BLaER1 treated with 17β-estradiol and CSF1 and Interleukin-3, amounts not matched to agents 10 nM and 100 nM (cell line): ENCODE data around the gene SIM2.
A peak's percentile ranks its signal among the peaks of the same experiment; 100 is the strongest.
"Not testable (repeated sequence)": the region's sequence is repeated elsewhere in the genome, so short reads cannot be mapped to it uniquely, and the experiment has no call there.

ENCODE experiments used
- H3K27ac ChIP-seq, 11 experiments: shearing (Covaris generic); formaldehyde crosslinking; 2 replicates each; pipeline ENCODE4 v1.8.1; 2022
- H3K27me3 ChIP-seq, 11 experiments: shearing (Covaris generic); formaldehyde crosslinking; 2 replicates each; pipeline ENCODE4 v1.8.1; 2022
- H3K36me3 ChIP-seq, 11 experiments: shearing (Covaris generic); formaldehyde crosslinking; 2 replicates each; pipeline ENCODE4 v1.8.1; 2022
- H3K4me1 ChIP-seq, 10 experiments: shearing (Covaris generic); formaldehyde crosslinking; 2 replicates each; pipeline ENCODE4 v1.8.1; 2022
- H3K4me2 ChIP-seq, 11 experiments: shearing (Covaris generic); formaldehyde crosslinking; 2 replicates each; pipeline ENCODE4 v1.8.1; 2022
- H3K4me3 ChIP-seq, 10 experiments: shearing (Covaris generic); formaldehyde crosslinking; 2 replicates each; pipeline ENCODE4 v1.8.1; 2022
- H3K9ac ChIP-seq, 11 experiments: shearing (Covaris generic); formaldehyde crosslinking; 2 replicates each; pipeline ENCODE4 v1.8.1; 2022
- H3K9me3 ChIP-seq, 11 experiments: shearing (Covaris generic); formaldehyde crosslinking; replicated peaks in 1 of 11; 2 replicates each; pipeline ENCODE4 v1.8.1; 2022
- H4K20me1 ChIP-seq, 11 experiments: shearing (Covaris generic); formaldehyde crosslinking; 2 replicates each; pipeline ENCODE4 v1.8.1; 2022
- Cebpa-rat ChIP-seq, 11 experiments: shearing (Covaris generic); IDR thresholded peaks; 2 replicates each; pipeline ENCODE4 v1.8.1; 2022

Gene SIM2, protein sequence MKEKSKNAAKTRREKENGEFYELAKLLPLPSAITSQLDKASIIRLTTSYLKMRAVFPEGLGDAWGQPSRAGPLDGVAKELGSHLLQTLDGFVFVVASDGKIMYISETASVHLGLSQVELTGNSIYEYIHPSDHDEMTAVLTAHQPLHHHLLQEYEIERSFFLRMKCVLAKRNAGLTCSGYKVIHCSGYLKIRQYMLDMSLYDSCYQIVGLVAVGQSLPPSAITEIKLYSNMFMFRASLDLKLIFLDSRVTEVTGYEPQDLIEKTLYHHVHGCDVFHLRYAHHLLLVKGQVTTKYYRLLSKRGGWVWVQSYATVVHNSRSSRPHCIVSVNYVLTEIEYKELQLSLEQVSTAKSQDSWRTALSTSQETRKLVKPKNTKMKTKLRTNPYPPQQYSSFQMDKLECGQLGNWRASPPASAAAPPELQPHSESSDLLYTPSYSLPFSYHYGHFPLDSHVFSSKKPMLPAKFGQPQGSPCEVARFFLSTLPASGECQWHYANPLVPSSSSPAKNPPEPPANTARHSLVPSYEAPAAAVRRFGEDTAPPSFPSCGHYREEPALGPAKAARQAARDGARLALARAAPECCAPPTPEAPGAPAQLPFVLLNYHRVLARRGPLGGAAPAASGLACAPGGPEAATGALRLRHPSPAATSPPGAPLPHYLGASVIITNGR

DNA sequence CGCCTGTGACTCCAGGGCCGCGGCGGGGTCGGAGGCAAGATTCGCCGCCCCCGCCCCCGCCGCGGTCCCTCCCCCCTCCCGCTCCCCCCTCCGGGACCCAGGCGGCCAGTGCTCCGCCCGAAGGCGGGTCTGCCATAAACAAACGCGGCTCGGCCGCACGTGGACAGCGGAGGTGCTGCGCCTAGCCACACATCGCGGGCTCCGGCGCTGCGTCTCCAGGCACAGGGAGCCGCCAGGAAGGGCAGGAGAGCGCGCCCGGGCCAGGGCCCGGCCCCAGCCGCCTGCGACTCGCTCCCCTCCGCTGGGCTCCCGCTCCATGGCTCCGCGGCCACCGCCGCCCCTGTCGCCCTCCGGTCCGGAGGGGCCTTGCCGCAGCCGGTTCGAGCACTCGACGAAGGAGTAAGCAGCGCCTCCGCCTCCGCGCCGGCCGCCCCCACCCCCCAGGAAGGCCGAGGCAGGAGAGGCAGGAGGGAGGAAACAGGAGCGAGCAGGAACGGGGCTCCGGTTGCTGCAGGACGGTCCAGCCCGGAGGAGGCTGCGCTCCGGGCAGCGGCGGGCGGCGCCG, at the start of gene SIM2:
Gene SIM2 (plus strand): TSS at position 135 of the 565 bp plus-strand sequence. CDS start 632 bp downstream, outside the sequence.
- peak within 1 kb of the TSS in 8 of 11 experiments; percentile 19 to 61 (median 28); a peak in 7 of 22 replicates for H3K9ac ChIP-seq
- H4K20me1 ChIP-seq = peaks cover 0 to 93% (median 80%) of the 10 kb centered on the region in 11 experiments; a peak in 18 of 22 replicates
- H3K4me2 ChIP-seq = peak within 1 kb of the TSS; percentile 82 to 95 (median 92)
- H3K4me1 ChIP-seq = peaks cover 22 to 44% (median 39%) of the 10 kb centered on the region in 10 experiments
- no peaks in the 10 kb centered on the region for H3K36me3 ChIP-seq
- H3K9me3 ChIP-seq = peaks cover 28 to 37% (median 33%) of the 10 kb centered on the region in 11 experiments
- H3K4me3 ChIP-seq = peak within 1 kb of the TSS; percentile 53 to 70 (median 59)
- no peak within 1 kb of the TSS for H3K27ac ChIP-seq
- peaks cover 99 to 100% (median 100%) of the 10 kb centered on the region in 11 experiments for H3K27me3 ChIP-seq
- TF ChIP-seq Cebpa-rat (IDR thresholded peaks at IDR 0.05) = no peak

DNA sequence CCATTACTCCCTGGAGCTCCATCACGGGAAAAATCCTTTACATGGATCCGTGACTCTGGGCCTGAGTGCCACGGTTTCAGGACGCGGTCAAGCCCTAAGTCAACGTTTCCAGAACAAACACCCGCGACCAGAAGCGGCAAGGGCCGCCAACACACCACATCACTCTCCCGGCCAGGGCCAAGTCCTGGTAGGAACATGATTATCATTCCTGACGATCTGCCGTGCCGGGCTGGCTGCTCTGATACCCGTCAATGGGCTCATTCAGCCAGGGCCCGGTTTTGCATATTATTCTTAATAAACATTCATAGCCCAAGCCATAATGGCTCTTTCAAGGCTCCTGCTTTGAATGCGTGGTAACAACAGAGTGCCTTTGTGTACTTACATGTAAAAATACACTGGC, 44.6 kb upstream of the SIM2 start:
- Histone ChIP-seq H3K9ac (no peak overlapping the region), H3K4me2 (no peak overlapping the region), H3K27me3 (no peaks in the 10 kb centered on the region), H3K4me3 (no peak overlapping the region), H3K27ac (no peak overlapping the region), H3K4me1 (peaks cover 0 to 8% (median 2%) of the 10 kb centered on the region in 10 experiments; a peak in 7 of 20 replicates), H3K9me3 (peaks cover 0 to 14% (median 0%) of the 10 kb centered on the region in 11 experiments; a peak in 7 of 22 replicates), H4K20me1 (no peaks in the 10 kb centered on the region), H3K36me3 (no peaks in the 10 kb centered on the region)
- no peak for TF ChIP-seq Cebpa-rat (IDR thresholded peaks at IDR 0.05)

DNA sequence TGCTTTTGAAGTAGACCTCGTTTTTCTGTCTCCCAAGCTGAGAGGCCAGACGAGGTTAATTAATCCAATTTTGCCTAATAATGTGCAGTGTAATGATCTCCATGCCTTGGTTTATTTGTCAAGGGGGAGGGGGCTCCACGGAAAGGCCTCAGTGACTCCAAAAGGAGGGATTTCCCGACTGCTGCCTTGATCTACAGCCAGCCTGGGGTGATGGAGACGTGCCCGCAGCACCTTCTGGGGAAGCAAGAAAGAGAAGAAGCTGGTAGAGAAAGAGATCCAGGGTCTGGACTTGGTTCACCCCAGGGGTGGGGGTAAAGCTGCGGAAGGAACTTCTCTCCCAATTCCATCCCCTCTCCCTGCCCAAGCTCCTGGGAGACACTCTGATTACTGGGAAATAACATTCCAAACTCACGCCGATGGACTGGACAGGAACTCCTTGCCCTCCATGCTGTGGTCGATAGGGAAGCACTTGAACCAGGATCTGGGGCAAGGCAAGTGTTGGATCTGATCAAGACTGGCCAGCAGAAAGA, 44.1 kb upstream of the SIM2 start:
- no peak overlapping the region for H3K9ac ChIP-seq
- TF ChIP-seq Cebpa-rat (IDR thresholded peaks at IDR 0.05) = no peak
- peaks cover 0 to 14% (median under 1%) of the 10 kb centered on the region in 11 experiments; a peak in 8 of 22 replicates for H3K9me3 ChIP-seq
- H3K4me2 ChIP-seq = no peak overlapping the region
- H4K20me1 ChIP-seq = no peaks in the 10 kb centered on the region
- H3K27me3 ChIP-seq = no peaks in the 10 kb centered on the region
- no peak overlapping the region for H3K4me3 ChIP-seq
- H3K27ac ChIP-seq = no peak overlapping the region
- H3K36me3 ChIP-seq = no peaks in the 10 kb centered on the region
- peaks cover 0 to 8% (median 2%) of the 10 kb centered on the region in 10 experiments; a peak in 7 of 20 replicates for H3K4me1 ChIP-seq

DNA sequence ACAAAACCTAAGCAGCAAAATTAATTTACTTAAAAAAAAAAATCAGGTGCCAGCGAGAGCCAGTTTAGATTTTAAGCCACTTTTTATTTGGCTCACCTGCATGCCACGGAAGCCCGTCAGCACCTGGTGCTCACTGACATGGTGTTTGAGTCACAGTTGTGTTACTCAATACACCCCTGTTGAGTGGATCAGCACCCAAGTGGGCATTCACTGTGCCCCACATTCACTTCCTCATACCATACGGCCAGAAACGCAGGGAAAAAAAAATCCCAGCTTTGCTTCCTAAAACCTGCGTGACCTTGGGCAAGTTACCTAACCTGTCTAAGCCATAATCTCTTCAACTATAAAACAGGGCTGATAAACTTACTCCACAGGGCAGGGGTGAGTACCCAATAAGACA, 42.8 kb upstream of the SIM2 start:
- Histone ChIP-seq H3K4me2 (peak overlapping the region in 2 of 11 experiments; percentile 12 to 13; a peak in 1 of 22 replicates), H3K9me3 (peaks cover 0 to 14% (median 0%) of the 10 kb centered on the region in 11 experiments; a peak in 6 of 22 replicates), H4K20me1 (no peaks in the 10 kb centered on the region), H3K27me3 (no peaks in the 10 kb centered on the region), H3K4me3 (no peak overlapping the region), H3K27ac (no peak overlapping the region), H3K36me3 (no peaks in the 10 kb centered on the region), H3K4me1 (peaks cover 0 to 8% (median 2%) of the 10 kb centered on the region in 10 experiments; a peak in 7 of 20 replicates), H3K9ac (no peak overlapping the region)
- TF ChIP-seq Cebpa-rat (IDR thresholded peaks at IDR 0.05) = no peak

DNA sequence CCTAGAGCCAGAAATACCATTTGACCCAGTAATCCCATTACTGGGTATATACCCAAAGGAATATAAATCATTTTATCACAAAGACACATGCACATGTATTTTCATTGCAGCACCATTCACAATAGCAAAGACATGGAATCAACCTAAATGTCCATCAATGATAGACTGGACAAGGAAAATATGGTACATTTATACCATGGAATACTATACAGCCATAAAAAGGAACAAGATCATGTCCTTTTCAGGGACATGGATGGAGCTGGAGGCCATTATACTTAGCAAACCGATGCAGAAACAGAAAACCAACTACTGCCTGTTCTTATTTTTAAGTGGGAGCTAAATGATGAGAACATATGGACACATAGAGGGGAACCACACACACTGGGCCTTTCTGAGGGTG, 41.6 kb upstream of the SIM2 start:
- H3K27ac ChIP-seq, H3K36me3 ChIP-seq, H3K4me1 ChIP-seq, H3K4me2 ChIP-seq, H3K9ac ChIP-seq, H3K4me3 ChIP-seq, H3K27me3 ChIP-seq, H4K20me1 ChIP-seq: not testable (repeated sequence)
- peaks cover 0 to 10% (median 0%) of the 10 kb centered on the region in 11 experiments; a peak in 4 of 22 replicates for H3K9me3 ChIP-seq

DNA sequence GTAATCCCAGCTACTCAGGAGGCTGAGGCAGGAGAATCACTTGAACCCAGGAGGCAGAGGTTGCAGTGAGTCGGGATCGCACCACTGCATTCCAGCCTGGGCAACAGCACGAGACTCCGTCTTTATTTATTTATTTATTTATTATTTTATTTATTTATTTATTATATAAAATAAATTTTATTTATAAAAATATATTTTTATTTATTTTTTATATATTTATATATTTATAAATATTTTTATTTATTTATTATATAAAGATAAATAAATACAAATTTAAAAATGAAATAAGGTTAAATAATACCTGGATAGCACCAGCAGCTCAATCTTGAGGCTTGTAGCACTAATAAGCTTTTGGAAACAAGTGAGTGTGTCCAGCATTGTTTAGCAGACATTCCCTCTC, 40.9 kb upstream of the SIM2 start:
- Histone ChIP-seq H3K27me3 (no peaks in the 10 kb centered on the region), H3K27ac (no peak overlapping the region)

DNA sequence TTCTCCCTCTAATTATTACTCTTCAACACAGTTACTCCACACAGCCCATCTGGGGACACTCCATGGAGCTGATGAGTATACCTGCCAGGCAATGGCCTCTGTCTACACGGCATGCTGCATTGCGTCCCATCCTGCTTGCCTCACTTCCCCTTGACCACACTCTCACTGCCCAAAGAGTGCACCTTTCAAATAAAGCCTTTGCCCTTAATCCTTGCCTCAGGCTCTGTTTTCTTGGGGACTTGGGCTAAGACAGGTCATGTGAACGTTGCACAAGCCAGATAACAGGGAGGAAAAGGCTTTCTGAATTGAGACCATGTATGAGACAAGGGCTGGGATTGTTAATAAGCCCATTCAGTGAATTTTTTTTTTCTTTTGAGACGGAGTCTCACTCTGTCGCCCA, 40.0 kb upstream of the SIM2 start:
- no peaks in the 10 kb centered on the region for H4K20me1 ChIP-seq
- no peak overlapping the region for H3K4me2 ChIP-seq
- TF ChIP-seq Cebpa-rat (IDR thresholded peaks at IDR 0.05) = no peak
- H3K36me3 ChIP-seq = no peaks in the 10 kb centered on the region
- no peaks in the 10 kb centered on the region for H3K27me3 ChIP-seq
- peaks cover 4 to 10% (median 8%) of the 10 kb centered on the region in 10 experiments; a peak in 15 of 20 replicates for H3K4me1 ChIP-seq
- H3K9me3 ChIP-seq = peaks cover 0 to 7% (median 0%) of the 10 kb centered on the region in 11 experiments; a peak in 2 of 22 replicates
- no peak overlapping the region for H3K9ac ChIP-seq
- H3K27ac ChIP-seq = no peak overlapping the region
- no peak overlapping the region for H3K4me3 ChIP-seq

More for the DNA sequence above, 40.9 kb upstream of the SIM2 start:
- no peak for TF ChIP-seq Cebpa-rat (IDR thresholded peaks at IDR 0.05)
- peaks cover 0 to 8% (median 0%) of the 10 kb centered on the region in 10 experiments; a peak in 5 of 20 replicates for H3K4me1 ChIP-seq
- H3K4me3 ChIP-seq = no peak overlapping the region
- H4K20me1 ChIP-seq = no peaks in the 10 kb centered on the region
- H3K9ac ChIP-seq = no peak overlapping the region
- H3K4me2 ChIP-seq = no peak overlapping the region
- peaks cover 0 to 7% (median 0%) of the 10 kb centered on the region in 11 experiments; a peak in 2 of 22 replicates for H3K9me3 ChIP-seq
- no peaks in the 10 kb centered on the region for H3K36me3 ChIP-seq

DNA sequence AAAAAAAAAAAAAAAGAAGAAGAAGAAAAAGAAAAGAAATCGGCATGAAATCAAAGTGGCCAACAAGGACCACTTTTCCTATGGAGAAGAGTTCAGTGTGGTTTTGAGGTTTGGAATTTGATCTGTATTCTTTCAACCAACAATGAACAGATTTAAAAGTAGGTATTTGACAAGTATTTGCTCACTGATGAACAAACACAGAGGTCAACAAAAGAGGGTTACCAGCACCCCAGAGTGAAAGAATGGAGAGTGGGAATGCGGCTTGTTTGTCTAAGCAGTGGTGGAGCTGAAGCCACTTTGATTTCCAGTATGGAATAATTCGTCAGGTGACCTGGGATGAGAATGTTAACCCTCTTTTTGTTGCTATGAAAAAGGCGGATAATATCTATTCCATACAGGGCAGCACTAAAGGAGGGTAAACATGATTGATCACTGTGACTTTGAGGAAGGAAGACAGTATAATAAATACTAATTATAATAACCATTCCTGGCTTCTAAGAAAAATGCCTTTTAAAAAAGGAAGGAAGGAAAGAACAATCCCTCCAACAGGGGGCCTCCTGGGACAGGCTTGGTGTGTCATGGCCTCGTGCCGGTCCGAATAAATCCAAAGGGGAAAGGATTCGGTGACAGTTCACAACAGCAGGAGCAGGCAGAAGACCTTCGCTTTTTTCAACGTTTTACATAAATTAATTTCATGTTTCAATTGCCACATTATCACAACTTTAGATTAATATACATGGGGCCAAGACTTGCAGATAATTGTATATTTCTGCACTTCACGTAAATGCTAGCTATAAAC, 37.2 kb upstream of the SIM2 start:
- no peak overlapping the region for H3K4me2 ChIP-seq
- TF ChIP-seq Cebpa-rat (IDR thresholded peaks at IDR 0.05) = no peak

More for the DNA sequence above, 37.2 kb upstream of the SIM2 start:
- H3K4me3 ChIP-seq = no peak overlapping the region
- peaks cover 0 to 7% (median 0%) of the 10 kb centered on the region in 11 experiments; a peak in 2 of 22 replicates for H3K9me3 ChIP-seq
- no peaks in the 10 kb centered on the region for H3K27me3 ChIP-seq
- peaks cover 0 to 13% (median 11%) of the 10 kb centered on the region in 10 experiments; a peak in 12 of 20 replicates for H3K4me1 ChIP-seq
- no peak overlapping the region for H3K9ac ChIP-seq
- no peaks in the 10 kb centered on the region for H3K36me3 ChIP-seq
- H3K27ac ChIP-seq = no peak overlapping the region
- no peaks in the 10 kb centered on the region for H4K20me1 ChIP-seq
